GM15510 (cell line): ENCODE measurements around the gene MAFB.

Experiments used
- POLR2A ChIP-seq: IDR thresholded peaks from 3 replicates; pipeline ENCODE4 v1.6.1; 2011; ENCODE audit warnings: borderline replicate concordance; ENCODE audit not compliant: insufficient read length; ENCODE audit errors: extremely low read depth

The MAFB gene

GRCh38 chr20:40689943-40690835 is 1.2 kb upstream of the MAFB start:
- TF ChIP-seq POLR2A, result no peak

DNA sequence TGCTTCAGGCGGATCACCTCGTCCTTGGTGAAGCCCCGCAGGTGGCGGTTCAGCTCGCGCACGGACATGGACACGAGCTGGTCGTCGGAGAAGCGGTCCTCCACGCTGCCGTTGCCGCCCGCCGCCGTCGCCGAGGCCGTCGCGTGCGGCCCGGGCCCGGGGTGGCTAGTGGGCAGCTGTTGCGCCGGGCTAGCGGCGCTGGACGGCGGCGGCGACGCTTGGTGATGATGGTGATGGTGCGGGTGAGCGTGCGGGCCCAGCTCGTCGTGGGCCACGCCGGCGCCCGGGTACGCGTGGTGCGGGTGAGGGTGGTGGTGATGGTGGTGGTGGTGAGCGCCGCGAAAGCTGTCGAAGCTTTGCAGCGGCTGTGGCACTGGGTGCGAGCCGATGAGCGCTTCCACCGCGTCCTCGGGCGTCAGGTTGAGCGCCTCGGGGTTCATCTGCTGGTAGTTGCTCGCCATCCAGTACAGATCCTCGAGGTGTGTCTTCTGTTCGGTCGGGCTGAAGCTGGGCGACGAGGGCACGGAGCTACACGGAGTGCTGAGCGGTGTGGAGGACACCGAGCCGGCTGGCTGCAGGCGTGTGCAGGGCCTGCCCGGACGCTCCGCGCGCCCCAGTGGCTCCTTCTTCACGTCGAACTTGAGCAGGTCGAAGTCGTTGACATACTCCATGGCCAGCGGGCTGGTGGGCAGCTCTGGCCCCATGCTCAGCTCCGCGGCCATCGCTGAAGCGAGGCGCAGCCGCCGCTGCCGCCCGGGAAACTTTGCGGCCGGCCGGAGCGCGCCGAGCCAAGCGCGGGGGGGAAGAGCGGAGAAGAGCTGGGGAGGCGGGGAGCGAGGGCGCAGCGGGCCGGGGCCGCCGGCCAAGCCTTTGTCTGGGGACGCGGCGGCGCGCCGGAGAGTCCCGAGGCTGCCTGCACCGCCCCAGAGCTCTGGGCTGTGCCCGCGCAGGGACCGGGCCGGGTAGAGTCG is 622 bp downstream of the MAFB start:
- no peak for TF ChIP-seq POLR2A

- TF ChIP-seq POLR2A, result no peak
These were observed 1.5 kb downstream of the MAFB start for GRCh38 chr20:40687384-40688128.

DNA sequence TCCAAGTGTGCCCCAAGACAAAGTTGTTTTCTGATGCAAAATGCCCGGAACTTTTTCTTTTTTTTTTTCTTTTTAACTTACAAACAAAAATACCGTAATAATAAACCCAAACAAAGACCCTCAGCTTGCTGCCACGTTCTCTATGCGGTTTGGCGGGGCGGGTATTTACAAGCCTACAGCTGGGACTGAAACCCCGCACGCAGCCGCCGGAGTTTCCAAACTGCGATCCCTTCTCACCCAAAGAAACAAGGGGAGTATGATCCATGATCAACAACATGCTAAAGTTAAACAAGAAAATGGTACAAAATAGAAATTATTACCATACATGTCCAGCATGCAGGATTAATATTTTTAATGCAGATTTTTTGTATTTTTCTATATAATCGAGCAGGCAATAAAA is 2.1 kb downstream of the MAFB start:
- no peak for TF ChIP-seq POLR2A

- TF ChIP-seq POLR2A, result no peak
These were observed 2.6 kb downstream of the MAFB start for GRCh38 chr20:40686434-40686882.

GRCh38 chr20:40685349-40685748 is 3.7 kb downstream of the MAFB start:
- TF ChIP-seq POLR2A, result no peak

DNA sequence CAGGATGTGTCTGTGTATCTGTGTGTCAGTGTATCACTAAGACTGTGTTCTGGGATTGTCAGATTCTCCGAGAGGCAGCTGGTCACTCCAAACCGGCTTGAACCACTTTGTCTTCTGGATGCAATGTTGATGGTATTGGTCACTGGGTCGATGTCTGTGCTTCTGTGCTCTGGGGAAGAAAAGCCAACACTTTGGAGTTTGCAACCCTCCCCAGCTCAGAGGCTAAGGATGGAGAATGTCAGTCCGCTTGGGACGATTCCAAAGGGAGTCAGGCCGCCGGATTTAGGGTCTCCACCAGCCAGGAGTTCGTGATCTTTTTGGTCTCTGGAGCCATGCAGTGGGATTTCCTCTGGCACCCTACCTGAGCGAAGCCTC is 5.2 kb downstream of the MAFB start:
- no peak for TF ChIP-seq POLR2A

GRCh38 chr20:40683221-40683893 is 5.7 kb downstream of the MAFB start:
- no peak for TF ChIP-seq POLR2A

DNA sequence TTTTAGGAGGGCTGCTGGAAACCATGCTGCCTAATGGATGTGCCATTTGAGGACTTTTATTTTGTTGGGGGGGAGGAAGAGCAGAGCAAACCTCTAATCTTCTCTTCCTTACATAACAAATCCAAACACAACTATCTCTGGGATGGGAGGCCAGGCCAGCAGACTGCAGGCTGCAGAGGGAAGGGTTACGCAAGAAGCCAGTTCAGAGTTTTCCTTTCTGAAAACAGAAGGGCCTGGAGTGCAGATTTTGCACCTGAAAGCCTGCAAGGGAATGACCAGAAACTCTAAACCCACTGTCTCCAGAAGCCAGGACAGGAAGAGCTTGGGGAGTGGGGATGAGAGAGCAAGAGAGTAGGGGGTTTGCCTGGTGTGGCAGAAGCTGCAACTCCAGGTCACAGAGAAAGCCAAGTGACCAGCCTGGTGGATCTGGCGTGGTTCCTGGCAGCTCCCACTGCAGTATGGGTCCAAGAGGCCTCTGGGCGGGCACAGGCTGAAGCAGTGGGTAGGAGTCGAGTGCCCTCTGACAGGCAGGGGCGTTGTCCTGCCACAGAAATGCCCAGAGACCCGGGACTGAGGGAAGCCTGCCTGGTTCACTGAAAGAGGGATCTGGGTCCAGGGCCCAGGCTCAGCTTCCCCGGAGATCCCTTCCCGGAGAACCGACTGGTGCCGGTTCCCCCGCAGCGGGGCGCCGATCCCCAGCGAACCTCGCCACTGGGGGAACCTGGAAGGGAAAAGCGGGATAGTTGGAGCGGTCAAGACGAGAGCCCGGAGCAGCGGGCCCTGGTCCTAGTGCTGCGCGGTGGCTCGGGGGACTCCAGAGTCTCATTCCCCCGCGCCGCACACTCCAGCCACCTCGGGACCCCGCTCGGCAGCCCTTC is 6.7 kb downstream of the MAFB start:
- no peak for TF ChIP-seq POLR2A

GRCh38 chr20:40681684-40682083 is 7.4 kb downstream of the MAFB start:
- TF ChIP-seq POLR2A, result no peak

DNA sequence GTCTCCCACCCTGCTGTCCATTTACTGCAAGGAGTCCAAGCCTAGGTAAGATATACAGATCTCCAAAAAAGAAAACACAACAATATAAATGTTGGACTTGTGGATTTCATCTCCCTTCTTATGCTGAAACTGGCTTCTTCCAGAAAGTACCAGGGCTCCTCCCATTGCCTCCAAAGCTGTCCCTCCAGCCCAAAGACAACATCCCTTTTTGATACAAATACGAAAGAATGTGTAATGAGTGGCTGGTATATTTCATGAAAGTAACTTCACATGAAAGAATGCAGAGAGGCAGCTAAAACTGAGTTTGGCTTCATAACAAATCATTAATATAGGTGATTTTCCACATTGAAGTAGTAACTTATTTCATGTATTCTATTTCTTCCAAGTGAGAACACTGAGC is 7.9 kb downstream of the MAFB start:
- no peak for TF ChIP-seq POLR2A

- no peak for TF ChIP-seq POLR2A
These were observed 8.7 kb downstream of the MAFB start for GRCh38 chr20:40680161-40680959.
